HCT116 (cell line): ENCODE measurements around the gene ABL2. TPM values are rescaled to one million over a fixed set of nuclear protein-coding genes. Genes with fewer than 3 reads are reported as not detected.

Experiments
- ATAC-seq: fragments of 200-7000 bp; cut with Tn5 transposase; 2 replicates; pipeline ENCODE4 v1.9.1; 2020; ENCODE audit warnings: mild to moderate bottlenecking, moderate library complexity
- BruUV-seq: library from RNA; stranded (reverse); fragments of 400-500 nt; replicated peaks from 2 replicates; lab custom pipeline; 2021; lab: Mats Ljungman, UMichigan
- CTCF ChIA-PET: fragments of 300-600 bp; sonication (Branson Sonifier 250); formaldehyde crosslinking; loops from one replicate; lab custom pipeline; 2021; ENCODE audit warnings: antibody characterized with exemption; lab: Charles Lee
- POLR2A ChIA-PET: fragments of 300-600, 350-600 bp; sonication (Branson Sonifier 250); formaldehyde crosslinking; loops from one replicate; lab custom pipeline; 2021; ENCODE audit warnings: antibody characterized with exemption; lab: Charles Lee
- RAD21 ChIA-PET, 2 experiments: fragments of 300-600 bp; sonication (Branson Sonifier 250); formaldehyde crosslinking; loops; one replicate each; lab custom pipeline; 2023; ENCODE audit warnings: low total read pairs in 2 of 2; ENCODE audit not compliant: uncharacterized antibody in 2 of 2, unreplicated experiment in 2 of 2, low non-redundant PET in 1 of 2; lab: Charles Lee
- DNase-seq: peaks from one replicate; pipeline ENCODE4 v3.0.0-alpha.2; 2010; ENCODE audit warnings: low read depth, low spot score
- H2AFZ ChIP-seq: fragments of 200-600 bp; shearing (Covaris generic), sonication (generic); 2 replicates; pipeline ENCODE4 v1.6.1; 2017; ENCODE audit warnings: low read depth, mixed run types, mixed read lengths, antibody characterized with exemption, low read length; ENCODE audit not compliant: poor library complexity, severe bottlenecking
- H3K27ac ChIP-seq: 2 replicates; pipeline ENCODE4 v1.5.1; 2012; ENCODE audit warnings: low read depth, low read length
- H3K27me3 ChIP-seq: fragments of 200-600 bp; sonication (generic); 2 replicates; pipeline ENCODE4 v1.6.1; 2016; ENCODE audit warnings: mixed run types, low read length, mixed read lengths; ENCODE audit not compliant: insufficient read depth
- H3K36me3 ChIP-seq, 2 experiments: fragments of 200-500 bp in 1 of 2; fragments of 200-600 bp in 1 of 2; sonication (Bioruptor generic) in 1 of 2; sonication (generic) in 1 of 2; 2 replicates each; pipeline versions ENCODE4 v1.5.1 to v1.6.1; 2014 to 2016; ENCODE audit warnings: low read length in 2 of 2, inconsistent platforms in 1 of 2, mixed read lengths in 1 of 2, mixed run types in 1 of 2; ENCODE audit not compliant: insufficient read depth in 2 of 2, control insufficient read depth in 1 of 2
- H3K4me1 ChIP-seq, 2 experiments: fragments of 200-600 bp in 1 of 2; sonication (generic) in 1 of 2; 2 replicates each; pipeline versions ENCODE4 v1.5.1 to v1.6.1; 2012 to 2017; ENCODE audit warnings: low read length in 2 of 2, inconsistent platforms in 1 of 2, mild to moderate bottlenecking in 1 of 2, mixed read lengths in 1 of 2, mixed run types in 1 of 2, moderate library complexity in 1 of 2; ENCODE audit not compliant: insufficient read depth in 2 of 2, control insufficient read depth in 1 of 2
- H3K4me2 ChIP-seq: fragments of 200-600 bp; sonication (generic); 2 replicates; pipeline ENCODE4 v1.6.1; 2017; ENCODE audit warnings: mixed run types, low read length, mixed read lengths
- H3K4me3 ChIP-seq, 2 experiments: fragments of 200-600 bp in 1 of 2; sonication (generic) in 1 of 2; replicated peaks in 1 of 2; 2 replicates each; pipeline ENCODE4 v1.5.1; 2011 to 2016; ENCODE audit warnings: low read length in 2 of 2, control low read depth in 1 of 2, low read depth in 1 of 2, mild to moderate bottlenecking in 1 of 2, mixed read lengths in 1 of 2, mixed run types in 1 of 2
- H3K79me2 ChIP-seq: fragments of 200-600 bp; sonication (generic); 2 replicates; pipeline ENCODE4 v1.6.1; 2017; ENCODE audit warnings: mild to moderate bottlenecking, mixed run types, low read length, moderate library complexity, mixed read lengths; ENCODE audit not compliant: insufficient read depth
- H3K9ac ChIP-seq: fragments of 200-600 bp; sonication (generic); 2 replicates; pipeline ENCODE4 v1.6.1; 2016; ENCODE audit warnings: low read length, mixed read lengths
- H3K9me2 ChIP-seq: fragments of 200-600 bp; sonication (generic), shearing (Covaris generic); 2 replicates; pipeline ENCODE4 v1.6.1; 2017; ENCODE audit warnings: mixed run types, mild to moderate bottlenecking, moderate library complexity; ENCODE audit not compliant: insufficient read depth
- H3K9me3 ChIP-seq, 2 experiments: fragments of 200-500 bp in 1 of 2; fragments of 200-600 bp in 1 of 2; sonication (Bioruptor generic) in 1 of 2; sonication (generic) in 1 of 2; 2 replicates each; pipeline ENCODE4 v1.6.1; 2014 to 2017; ENCODE audit warnings: low read length in 2 of 2, mixed read lengths in 2 of 2, inconsistent platforms in 1 of 2, low read depth in 1 of 2, mild to moderate bottlenecking in 1 of 2, mixed run types in 1 of 2, moderate library complexity in 1 of 2; ENCODE audit not compliant: control insufficient read depth in 1 of 2, insufficient read depth in 1 of 2
- H4K20me1 ChIP-seq: fragments of 200-600 bp; sonication (generic), shearing (Covaris generic); 2 replicates; pipeline ENCODE4 v1.6.1; 2017; ENCODE audit warnings: mixed run types, mild to moderate bottlenecking, moderate library complexity; ENCODE audit not compliant: insufficient read depth
- ATF3 ChIP-seq: IDR thresholded peaks from 2 replicates; pipeline ENCODE4 v1.6.1; 2012
- CTCF ChIP-seq, 3 experiments: fragments of 200-600 bp in 1 of 3; sonication (generic) in 1 of 3; IDR thresholded peaks in 2 of 3; conservative IDR thresholded peaks in 1 of 3; 2 replicates each; pipeline ENCODE4 v1.5.1; 2012 to 2017; ENCODE audit warnings: low read depth in 2 of 3, low read length in 2 of 3, antibody characterized with exemption in 1 of 3, borderline replicate concordance in 1 of 3, control low read depth in 1 of 3, mild to moderate bottlenecking in 1 of 3, mixed read lengths in 1 of 3, mixed run types in 1 of 3, moderate library complexity in 1 of 3; ENCODE audit not compliant: insufficient read depth in 1 of 3
- EGR1 ChIP-seq: IDR thresholded peaks from 2 replicates; pipeline ENCODE4 v1.6.1; 2012; ENCODE audit warnings: low read depth
- RAD21 ChIP-seq: IDR thresholded peaks from 2 replicates; pipeline ENCODE4 v1.6.1; 2012; ENCODE audit warnings: low read depth, mild to moderate bottlenecking
- YY1 ChIP-seq: IDR thresholded peaks from 2 replicates; pipeline ENCODE4 v1.6.1; 2011; ENCODE audit warnings: low read length, low read depth, moderate library complexity, mild to moderate bottlenecking; ENCODE audit not compliant: insufficient replicate concordance; ENCODE audit errors: extremely low read depth
- intact Hi-C: fragments of 100-400 bp; cut with micrococcal nuclease; formaldehyde crosslinking; loops from 2 replicates; pipeline ENCODE4 v1.10.0; 2022
- total RNA-seq: library from RNA; stranded (reverse); gene quantifications from one replicate; pipeline ENCODE4 v1.2.1, GENCODE V29; 2021; ENCODE audit not compliant: unreplicated experiment

ABL2 gene
- total RNA-seq, 1 experiment from 2014 or later = 22.9 TPM

GRCh38 chr1:179253286-179253972 is 24.0 kb upstream of the ABL2 start:
- RAD21 ChIA-PET = no interaction called here
- Histone ChIP-seq H3K36me3 (no peaks in the 10 kb centered on the region), H3K9ac (no peak overlapping the region), H3K9me2 (no peaks in the 10 kb centered on the region), H3K79me2 (no peaks in the 10 kb centered on the region), H3K27me3 (no peaks in the 10 kb centered on the region), H3K27ac (no peak overlapping the region), H3K9me3 (no peaks in the 10 kb centered on the region), H3K4me1 (no peaks in the 10 kb centered on the region), H2AFZ (no peak overlapping the region), H4K20me1 (no peaks in the 10 kb centered on the region), H3K4me3 (no peak overlapping the region), H3K4me2 (no peak overlapping the region)
- no peak for ATAC-seq
- DNase-seq = no peak
- TF ChIP-seq RAD21 (no peak), EGR1 (no peak), ATF3 (no peak), CTCF (IDR thresholded peaks at IDR 0.05 in 2 of 3, conservative IDR thresholded peaks at IDR 0.05 in 1 of 3; ENCODE audit: borderline replicate concordance in 1 of 3, insufficient read depth in 1 of 3, low read depth in 2 of 3, low read length in 2 of 3) (no peak), YY1 (no peak)
- POLR2A ChIA-PET = interaction anchor here (1.4 kb wide), 1 partner anchor 40 kb away, joined by 3 read pairs; the partner anchor contains the start of gene SOAT1
- intact Hi-C loops = loop anchor here (10.0 kb wide), 1 partner anchor 561 kb away; no protein-coding TSS in a partner anchor
- CTCF ChIA-PET = interaction anchor here (2.1 kb wide), 1 partner anchor 556 kb away, joined by 22 read pairs; no protein-coding TSS in a partner anchor
- no TSS peak for BruUV-seq
